ENCODE results near the gene DGKE.

The DGKE gene

DNA sequence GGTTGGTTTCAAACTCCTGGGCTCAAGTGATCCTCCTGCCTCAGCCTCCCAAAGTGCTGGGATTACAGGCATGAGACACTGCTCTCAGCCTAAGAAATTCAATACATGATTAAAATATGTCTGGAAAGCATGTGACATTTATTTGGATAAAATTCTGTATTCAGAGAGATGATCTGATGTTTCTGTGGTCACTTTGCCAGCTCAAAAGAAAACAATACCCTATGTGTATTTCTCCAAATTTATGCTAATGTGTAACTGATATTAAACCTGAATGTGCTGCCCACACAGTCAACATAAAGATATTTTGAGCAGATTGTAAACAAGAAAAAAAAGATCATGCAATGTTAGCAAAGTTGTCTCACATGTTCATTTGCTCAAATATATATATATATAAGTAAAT lies 16.9 kb upstream of the DGKE start:
- TF ChIP-seq, protein P1, sequence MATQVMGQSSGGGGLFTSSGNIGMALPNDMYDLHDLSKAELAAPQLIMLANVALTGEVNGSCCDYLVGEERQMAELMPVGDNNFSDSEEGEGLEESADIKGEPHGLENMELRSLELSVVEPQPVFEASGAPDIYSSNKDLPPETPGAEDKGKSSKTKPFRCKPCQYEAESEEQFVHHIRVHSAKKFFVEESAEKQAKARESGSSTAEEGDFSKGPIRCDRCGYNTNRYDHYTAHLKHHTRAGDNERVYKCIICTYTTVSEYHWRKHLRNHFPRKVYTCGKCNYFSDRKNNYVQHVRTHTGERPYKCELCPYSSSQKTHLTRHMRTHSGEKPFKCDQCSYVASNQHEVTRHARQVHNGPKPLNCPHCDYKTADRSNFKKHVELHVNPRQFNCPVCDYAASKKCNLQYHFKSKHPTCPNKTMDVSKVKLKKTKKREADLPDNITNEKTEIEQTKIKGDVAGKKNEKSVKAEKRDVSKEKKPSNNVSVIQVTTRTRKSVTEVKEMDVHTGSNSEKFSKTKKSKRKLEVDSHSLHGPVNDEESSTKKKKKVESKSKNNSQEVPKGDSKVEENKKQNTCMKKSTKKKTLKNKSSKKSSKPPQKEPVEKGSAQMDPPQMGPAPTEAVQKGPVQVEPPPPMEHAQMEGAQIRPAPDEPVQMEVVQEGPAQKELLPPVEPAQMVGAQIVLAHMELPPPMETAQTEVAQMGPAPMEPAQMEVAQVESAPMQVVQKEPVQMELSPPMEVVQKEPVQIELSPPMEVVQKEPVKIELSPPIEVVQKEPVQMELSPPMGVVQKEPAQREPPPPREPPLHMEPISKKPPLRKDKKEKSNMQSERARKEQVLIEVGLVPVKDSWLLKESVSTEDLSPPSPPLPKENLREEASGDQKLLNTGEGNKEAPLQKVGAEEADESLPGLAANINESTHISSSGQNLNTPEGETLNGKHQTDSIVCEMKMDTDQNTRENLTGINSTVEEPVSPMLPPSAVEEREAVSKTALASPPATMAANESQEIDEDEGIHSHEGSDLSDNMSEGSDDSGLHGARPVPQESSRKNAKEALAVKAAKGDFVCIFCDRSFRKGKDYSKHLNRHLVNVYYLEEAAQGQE (IDR thresholded peaks at IDR 0.05; ENCODE audit: insufficient read depth in 1 of 2, low read depth in 2 of 2, low read length in 2 of 2), result no peak
- TF ChIP-seq SIN3A (IDR thresholded peaks at IDR 0.05; ENCODE audit: borderline replicate concordance, insufficient read depth, low read length) (no peak), FOXP2 (optimal IDR thresholded peaks at IDR 0.05; ENCODE audit: borderline replicate concordance, extremely low read depth, extremely low read length, insufficient read depth) (no peak), POLR2AphosphoS5 (IDR thresholded peaks at IDR 0.05; ENCODE audit: low read depth, low read length) (no peak), TAF1 (IDR thresholded peaks at IDR 0.05; ENCODE audit: borderline replicate concordance, insufficient read depth, low read length) (no peak)

DNA sequence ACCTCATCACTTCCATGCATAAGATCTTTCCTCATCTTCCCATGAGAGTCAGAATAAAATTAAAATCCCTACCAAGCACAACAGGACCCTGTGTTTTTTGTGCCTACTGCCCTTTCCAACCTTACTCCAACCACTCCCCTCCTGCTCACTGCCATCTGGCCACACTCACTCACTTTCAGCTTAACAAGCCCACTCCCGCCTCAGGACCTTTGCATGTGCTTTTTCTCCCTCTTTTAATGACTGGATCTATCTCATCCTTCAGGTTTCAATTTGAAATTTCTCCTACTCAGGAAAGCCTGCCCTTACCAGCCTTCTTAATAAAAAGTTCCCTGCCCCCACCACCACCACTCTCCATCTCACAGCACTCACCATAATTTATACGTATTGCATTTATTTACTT lies 14.9 kb upstream of the DGKE start:
- TF ChIP-seq, protein P1 (IDR thresholded peaks at IDR 0.05; ENCODE audit: insufficient read depth in 1 of 2, low read depth in 2 of 2, low read length in 2 of 2), result no peak
- TF ChIP-seq POLR2AphosphoS5 (IDR thresholded peaks at IDR 0.05; ENCODE audit: low read depth, low read length) (no peak), FOXP2 (optimal IDR thresholded peaks at IDR 0.05; ENCODE audit: borderline replicate concordance, extremely low read depth, extremely low read length, insufficient read depth) (no peak), SIN3A (IDR thresholded peaks at IDR 0.05; ENCODE audit: borderline replicate concordance, insufficient read depth, low read length) (no peak), TAF1 (IDR thresholded peaks at IDR 0.05; ENCODE audit: borderline replicate concordance, insufficient read depth, low read length) (no peak)

DNA sequence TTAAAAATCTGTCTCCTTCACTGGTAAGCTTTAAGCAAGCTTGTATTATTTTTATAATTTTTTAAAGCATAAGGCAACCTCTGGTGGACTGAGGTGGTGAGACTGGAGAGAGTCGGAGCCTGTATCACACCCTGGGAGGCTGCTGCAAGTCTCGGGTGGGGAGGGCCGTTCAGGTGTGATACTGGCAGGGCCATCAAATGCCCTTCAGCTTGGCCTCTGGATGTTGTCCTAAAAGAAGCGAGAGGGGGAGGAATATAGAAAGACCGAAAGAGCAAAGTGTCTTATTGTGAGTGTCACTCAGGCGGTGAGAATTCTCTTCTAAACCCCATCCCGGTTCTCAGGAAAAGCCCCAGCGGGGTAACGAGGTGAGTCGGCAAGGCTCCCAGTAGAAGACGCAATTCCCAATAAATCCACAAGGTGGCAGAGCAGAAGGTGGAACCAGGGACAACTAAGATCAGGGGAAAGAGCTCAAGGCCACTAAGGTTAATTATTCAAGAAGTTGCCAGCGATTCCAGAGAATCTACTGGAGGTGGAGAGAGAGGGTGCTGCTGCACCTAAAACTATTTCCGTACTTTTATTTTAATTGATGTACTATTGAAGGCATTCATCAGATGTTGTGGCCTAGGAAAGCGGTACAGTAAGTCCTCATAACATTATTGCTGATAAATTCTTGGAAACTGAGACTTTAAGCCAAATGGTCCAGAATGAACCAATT lies 14.4 kb upstream of the DGKE start:
- TF ChIP-seq, protein P1 (IDR thresholded peaks at IDR 0.05; ENCODE audit: insufficient read depth in 1 of 2, low read depth in 2 of 2, low read length in 2 of 2), result no peak
- TF ChIP-seq POLR2AphosphoS5 (IDR thresholded peaks at IDR 0.05; ENCODE audit: low read depth, low read length) (no peak), TAF1 (IDR thresholded peaks at IDR 0.05; ENCODE audit: borderline replicate concordance, insufficient read depth, low read length) (no peak)

DNA sequence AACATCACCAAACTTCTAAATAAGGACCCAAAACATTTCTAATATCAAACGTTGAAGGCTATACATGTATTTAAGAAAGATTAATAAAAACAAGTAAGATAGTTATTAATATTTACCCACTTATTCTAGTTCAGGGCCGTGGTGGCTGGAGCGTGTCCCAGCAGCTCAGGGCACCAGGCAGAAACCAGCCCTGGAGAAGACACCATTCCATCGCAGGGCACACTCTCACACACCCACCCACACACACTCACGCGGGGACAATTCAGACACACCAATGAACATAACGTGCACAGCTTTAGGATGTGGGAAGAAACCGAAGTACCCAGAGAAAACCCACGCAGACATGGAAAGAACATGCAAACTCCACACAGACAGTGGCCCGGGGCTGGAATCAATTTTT lies 13.7 kb upstream of the DGKE start:
- no peak for TF ChIP-seq TAF1 (IDR thresholded peaks at IDR 0.05; ENCODE audit: borderline replicate concordance, insufficient read depth, low read length)

DNA sequence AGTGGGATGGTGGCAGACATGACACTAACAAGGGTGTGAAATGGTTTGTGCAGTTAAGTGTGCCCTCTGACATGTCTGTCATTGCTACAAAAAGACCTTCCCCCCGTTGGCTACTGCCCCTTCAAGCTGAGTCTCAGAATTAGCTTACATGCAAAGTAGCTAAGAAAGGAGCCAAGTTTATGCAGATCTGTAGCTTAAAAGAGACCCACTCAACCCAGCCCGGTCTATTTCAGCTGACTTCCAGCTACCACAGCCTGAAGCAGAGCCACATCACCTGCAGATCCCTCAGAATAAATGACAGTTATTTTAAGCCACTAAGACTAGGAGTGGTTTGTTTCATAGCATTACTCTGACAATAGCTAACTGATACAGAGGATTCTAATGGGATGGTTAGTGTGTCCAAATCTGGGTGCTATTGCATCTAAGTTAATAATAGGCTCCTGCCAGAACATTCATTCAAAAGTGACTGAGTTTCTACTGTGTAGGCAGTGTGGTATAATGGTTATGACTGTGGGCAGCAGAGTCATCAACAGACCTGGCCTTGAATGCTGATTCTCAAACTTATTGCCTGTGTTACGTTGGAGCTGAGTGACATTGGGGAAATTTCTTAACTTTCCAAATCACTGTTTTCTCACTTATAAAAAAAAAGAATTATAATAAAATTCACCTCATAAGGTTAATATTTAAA lies 12.0 kb upstream of the DGKE start:
- no peak for TF ChIP-seq TAF1 (IDR thresholded peaks at IDR 0.05; ENCODE audit: borderline replicate concordance, insufficient read depth, low read length)
- TF ChIP-seq POLR2AphosphoS5 (IDR thresholded peaks at IDR 0.05; ENCODE audit: low read depth, low read length), result no peak
- TF ChIP-seq FOXP2 (optimal IDR thresholded peaks at IDR 0.05; ENCODE audit: borderline replicate concordance, extremely low read depth, extremely low read length, insufficient read depth), result no peak
- TF ChIP-seq, protein P1 (IDR thresholded peaks at IDR 0.05; ENCODE audit: insufficient read depth in 1 of 2, low read depth in 2 of 2, low read length in 2 of 2), result no peak
- TF ChIP-seq SIN3A (IDR thresholded peaks at IDR 0.05; ENCODE audit: borderline replicate concordance, insufficient read depth, low read length), result no peak
